Measurements from ENCODE around the gene TRAF3IP1.
A peak's percentile ranks its signal among the peaks of the same experiment; 100 is the strongest.
"Not testable (repeated sequence)": the region's sequence is repeated elsewhere in the genome, so short reads cannot be mapped to it uniquely, and the experiment has no call there.

TRAF3IP1 gene

GRCh38 chr2:238288650-238289573 is 31.4 kb upstream of the TRAF3IP1 start:
- peak; percentile 98 for DNase-seq (ENCODE audit: low spot score)

DNA sequence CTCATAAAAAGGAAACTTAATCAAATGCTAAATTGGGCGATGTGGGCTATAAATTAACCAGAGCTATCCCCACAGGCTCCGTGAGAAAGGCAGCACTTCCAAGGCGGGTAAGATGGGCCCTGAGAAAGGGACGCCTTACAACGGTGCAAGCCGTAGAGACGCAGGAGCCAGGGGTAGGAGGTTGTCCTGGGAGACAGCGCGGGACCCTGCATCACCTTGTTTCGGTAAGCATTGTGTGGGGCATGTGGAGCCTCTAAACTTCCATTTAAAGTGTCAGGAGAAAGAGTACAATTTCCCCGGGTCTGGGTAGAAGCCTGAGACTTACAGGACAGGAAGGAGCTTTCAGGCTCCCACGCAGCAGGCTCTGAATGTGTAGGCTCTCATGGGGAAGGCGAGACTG is 30.7 kb upstream of the TRAF3IP1 start:
- no peak for DNase-seq (ENCODE audit: low spot score)

DNA sequence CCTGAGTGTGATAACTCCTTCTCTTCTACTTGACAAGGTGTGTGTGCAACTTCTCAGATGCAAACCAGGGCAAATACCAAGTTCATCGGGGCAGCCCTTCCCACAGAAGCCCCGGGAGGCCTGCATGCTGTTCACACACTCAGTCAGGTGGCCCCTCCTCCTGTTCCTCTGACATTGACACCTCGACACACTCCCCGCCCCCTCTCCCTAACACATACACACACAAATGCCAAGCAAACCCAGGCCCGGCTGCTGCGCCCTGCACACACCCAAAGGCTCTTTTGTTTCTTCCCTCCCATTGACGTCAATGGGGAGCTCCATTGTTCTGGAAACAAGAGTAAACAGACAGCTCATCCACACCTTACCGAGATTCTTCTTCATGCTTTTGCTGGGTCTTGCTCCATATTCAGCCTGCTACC is 30.2 kb upstream of the TRAF3IP1 start:
- DNase-seq (ENCODE audit: low spot score), result no peak

DNA sequence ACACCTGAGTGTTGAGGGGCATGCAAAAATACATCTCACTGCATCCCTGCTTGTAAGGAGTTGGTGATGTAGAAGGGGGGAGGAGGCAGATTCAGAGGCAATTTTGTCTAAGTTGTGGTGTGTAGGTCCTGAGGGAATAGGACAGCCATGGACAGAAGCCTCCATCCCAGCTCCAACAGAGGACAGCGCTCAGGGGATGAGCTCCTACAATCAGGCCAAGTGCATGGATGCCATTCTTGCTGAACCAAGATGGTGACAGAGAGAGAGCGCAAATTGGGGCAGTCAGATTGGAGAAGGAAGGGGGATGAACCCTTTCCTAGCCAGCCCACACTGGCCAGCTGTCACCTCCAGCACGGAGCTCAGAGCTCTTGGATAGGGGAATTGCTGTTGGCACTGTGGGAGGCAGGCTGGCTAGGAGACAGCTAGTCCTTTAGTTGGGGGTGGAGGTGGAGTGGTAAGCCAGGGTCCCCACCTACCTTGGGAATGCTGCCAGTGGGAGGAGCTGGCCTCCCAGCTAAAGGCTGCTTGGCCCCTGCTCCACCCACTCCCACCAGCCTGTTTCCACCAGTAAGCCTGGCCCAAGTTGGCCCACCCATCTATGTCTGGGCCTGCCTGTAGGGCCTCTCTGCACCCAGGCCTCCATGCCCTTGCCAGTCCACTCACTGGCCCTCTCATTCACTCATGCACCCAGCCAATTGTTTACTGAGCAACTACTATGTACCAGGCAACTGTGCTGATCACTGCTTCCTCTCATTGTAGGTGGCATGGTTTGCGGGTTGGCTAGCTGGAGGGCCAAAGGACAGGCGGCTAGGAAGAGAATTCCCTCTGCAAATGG is 29.4 kb upstream of the TRAF3IP1 start:
- no peak for DNase-seq (ENCODE audit: low spot score)

GRCh38 chr2:238291550-238292281 is 28.6 kb upstream of the TRAF3IP1 start:
- no peak for DNase-seq (ENCODE audit: low spot score)

DNA sequence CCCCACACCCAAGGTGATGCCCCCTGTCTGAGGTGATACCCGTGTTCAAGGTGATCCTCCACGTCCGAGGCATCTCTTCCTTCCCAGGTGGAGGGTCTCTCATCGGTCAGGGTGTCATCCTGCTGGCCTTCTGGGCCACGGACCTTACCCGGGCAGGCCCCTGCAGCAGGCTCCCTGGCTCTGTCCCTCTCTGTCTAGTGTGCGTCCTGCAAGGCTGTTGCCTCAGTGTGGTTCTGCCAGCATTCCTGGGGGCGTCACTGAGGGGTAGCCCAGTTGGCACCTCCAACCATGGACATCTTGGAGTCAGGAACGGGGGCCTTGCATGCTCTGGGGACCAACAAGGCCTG is 26.3 kb upstream of the TRAF3IP1 start:
- no peak for DNase-seq (ENCODE audit: low spot score)

- DNase-seq (ENCODE audit: low spot score), result no peak
Measured at GRCh38 chr2:238294393-238295143, 25.8 kb upstream of the TRAF3IP1 start.

- DNase-seq (ENCODE audit: low spot score), result no peak
Measured at GRCh38 chr2:238295144-238296112, 24.9 kb upstream of the TRAF3IP1 start.

DNA sequence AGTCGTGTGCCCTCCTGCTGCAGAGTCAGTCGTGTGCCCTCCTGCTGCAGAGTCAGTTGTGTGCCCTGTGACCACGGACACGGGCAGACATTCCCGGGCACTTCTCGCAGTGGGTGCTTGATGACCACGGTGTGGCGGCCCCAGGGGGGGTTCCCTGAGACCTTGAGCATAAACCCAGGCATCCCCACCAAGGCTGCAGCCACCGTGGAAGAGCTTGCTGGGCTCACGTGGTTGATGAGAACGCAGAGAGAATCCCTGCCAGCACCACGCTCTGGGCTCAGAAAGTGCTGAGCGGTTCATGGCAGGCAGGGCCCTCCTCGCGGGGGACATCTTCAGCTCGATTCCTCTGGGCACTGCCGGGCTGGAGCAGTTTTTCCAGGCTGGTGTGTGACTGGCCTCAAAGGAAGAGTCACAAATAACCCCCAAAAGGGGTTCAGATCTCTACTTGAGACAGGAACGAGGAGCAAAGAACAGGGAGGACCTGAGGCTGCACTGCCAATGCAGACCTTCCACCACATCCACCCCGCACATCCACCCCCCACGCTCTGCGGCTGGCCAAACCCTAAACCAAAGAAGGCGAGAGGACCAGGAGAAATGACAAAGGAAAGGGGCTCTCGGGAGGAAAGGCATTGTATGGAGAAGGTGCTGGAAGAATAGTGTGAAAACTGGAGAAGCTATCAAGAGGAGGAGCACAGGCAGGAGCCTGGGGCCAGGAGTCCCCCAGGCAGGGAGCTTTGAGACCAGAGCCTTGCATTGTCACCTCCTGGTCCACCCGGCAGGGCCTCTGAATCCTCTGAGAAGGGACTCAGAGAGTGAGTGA is 23.5 kb upstream of the TRAF3IP1 start:
- DNase-seq (ENCODE audit: low spot score), result no peak

DNA sequence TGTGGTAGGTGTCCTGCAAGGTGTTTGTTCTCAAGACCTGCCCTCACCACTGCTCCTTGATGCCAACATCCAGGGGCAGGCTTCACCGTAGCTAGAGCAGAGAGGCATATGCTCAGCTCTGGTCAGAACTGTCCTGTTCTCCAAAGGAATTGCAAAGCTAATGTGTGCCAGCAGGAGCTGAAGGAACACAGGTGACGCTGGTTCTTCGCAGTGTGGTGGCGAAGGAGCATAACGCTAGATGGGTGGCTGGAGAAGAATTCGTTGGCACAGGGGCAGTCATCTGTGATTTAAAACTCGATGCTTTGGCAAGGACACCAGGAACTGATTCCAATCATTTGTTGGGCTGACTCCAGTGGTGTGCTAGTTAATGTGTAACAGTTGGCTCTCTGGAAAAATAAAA is 20.5 kb upstream of the TRAF3IP1 start:
- DNase-seq (ENCODE audit: low spot score), result no peak

DNA sequence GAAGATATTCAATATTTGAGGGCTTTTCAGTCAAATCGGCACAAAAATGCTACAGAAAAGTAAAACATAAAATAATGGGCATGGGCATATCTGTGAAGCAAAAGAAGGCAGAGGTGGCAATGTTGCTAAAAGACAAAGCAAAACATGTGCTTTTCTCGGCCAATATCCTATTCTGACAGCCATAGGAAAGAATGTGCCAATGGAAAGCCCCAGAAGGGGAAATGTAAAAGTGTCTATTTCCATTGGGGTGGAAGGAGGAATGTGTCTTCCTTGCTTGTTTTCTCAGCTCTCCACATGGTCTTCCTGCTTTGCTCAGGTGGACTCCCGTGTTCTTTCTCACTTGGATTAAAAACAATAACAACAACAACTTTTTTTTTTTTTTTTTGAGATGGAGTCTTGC is 18.2 kb upstream of the TRAF3IP1 start:
- DNase-seq (ENCODE audit: low spot score), result no peak

- DNase-seq (ENCODE audit: low spot score), result no peak
Measured at GRCh38 chr2:238302751-238303150, 17.6 kb upstream of the TRAF3IP1 start.

DNA sequence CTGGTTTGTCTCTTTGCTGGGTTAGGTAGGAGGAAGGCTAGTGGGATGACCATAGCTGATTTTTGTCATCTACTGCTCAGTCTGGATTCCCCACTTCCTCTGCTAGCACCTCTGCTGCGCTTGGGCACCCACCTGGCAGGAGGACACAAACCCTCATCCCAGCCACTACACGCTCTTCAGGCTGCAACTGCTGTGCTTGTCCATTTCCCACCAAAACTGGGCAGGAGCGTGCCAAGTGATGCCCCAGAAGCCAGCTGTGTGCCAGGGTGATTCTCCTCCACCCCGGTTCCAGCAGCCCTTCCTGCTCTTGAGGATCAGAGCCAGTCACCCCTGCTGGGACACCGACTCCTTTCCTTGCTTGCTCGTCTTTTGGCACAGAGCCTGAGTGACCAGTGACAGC is 16.2 kb upstream of the TRAF3IP1 start:
- DNase-seq (ENCODE audit: low spot score), result no peak

- no peak for DNase-seq (ENCODE audit: low spot score)
Measured at GRCh38 chr2:238305092-238305862, 15.0 kb upstream of the TRAF3IP1 start.

DNA sequence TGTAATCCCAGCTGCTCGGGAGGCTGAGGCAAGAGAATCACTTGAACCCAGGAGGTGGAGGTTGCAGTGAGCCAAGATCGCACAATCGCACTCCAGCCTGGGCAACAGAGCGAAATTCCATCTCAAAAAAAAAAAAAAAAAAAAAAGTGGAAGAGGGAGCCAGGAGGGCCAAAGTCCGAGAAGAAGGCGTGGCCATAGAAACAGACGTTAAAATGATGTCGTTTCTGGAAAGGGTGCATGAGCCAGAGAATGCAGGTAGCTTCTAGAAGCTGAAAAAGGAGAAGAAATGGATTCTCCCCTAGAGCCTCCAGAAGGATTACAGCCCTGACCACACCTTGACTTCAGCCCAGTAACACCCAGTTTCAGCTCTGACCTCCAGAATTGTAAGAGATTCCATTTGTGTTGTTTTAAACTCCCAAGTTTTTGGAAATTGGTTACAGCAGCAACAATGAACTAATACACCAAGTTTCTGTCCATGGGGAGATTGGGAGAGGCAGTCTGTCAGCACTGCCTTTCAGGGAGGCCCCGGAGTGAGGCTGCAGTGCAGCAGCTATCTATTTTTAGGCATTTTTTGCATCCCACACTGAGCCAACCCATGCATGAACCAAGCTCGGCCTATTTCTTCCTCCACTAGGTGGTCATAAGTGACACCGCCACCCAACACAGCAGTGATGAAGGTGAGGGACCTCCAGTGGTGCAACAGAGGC is 14.2 kb upstream of the TRAF3IP1 start:
- no peak for DNase-seq (ENCODE audit: low spot score)

GRCh38 chr2:238306672-238306998 is 13.7 kb upstream of the TRAF3IP1 start:
- DNase-seq (ENCODE audit: low spot score), result no peak

DNA sequence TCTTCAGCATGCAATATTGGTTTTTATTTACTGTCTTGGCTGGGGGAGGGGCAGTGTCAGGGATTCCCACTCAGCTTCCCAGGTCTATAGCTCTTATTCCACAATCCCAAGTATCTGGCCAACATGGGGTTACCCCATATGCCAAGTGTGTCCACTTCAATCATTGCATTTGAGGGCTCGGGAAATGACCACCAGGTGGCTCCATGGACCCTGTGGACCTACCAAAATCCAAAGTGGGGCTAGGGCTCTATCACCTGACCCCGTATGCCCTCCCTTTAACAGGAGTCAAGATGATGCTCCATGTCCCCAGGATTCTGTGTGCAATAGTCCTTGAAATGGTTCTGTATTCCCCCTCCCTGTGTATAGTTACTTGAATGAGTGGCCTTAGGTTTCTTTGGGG is 12.1 kb upstream of the TRAF3IP1 start:
- no peak for DNase-seq (ENCODE audit: low spot score)

GRCh38 chr2:238310721-238311120 is 9.6 kb upstream of the TRAF3IP1 start:
- not testable (repeated sequence) for DNase-seq (ENCODE audit: low spot score)
